Brain pericyte (primary cell): ENCODE results near the gene DEPDC4.

Source experiments
- DNase-seq: peaks from one replicate; pipeline ENCODE4 v3.0.0-alpha.2; 2012; ENCODE audit warnings: low read depth, low spot score

Gene DEPDC4

DNA sequence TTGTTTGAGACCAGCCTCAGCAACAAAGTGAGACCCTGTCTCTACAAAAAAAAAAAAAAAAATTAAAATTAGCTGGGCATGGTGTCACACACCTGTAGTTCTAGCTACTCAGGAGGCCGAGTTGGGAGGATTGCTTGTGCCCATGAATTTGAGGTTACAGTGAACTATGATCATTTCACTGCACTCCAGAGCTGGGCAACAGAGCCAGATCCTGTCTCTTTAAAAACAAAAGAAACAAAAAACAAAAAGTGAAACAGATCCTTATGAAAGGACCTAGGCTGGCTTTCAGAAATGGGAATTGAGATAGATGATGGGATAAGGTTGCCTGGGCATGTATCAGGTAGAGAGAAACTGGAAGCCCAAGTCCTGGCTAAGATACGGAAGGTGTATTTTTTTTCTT is 52.4 kb downstream of the DEPDC4 start:
- DNase-seq, result no peak

DNA sequence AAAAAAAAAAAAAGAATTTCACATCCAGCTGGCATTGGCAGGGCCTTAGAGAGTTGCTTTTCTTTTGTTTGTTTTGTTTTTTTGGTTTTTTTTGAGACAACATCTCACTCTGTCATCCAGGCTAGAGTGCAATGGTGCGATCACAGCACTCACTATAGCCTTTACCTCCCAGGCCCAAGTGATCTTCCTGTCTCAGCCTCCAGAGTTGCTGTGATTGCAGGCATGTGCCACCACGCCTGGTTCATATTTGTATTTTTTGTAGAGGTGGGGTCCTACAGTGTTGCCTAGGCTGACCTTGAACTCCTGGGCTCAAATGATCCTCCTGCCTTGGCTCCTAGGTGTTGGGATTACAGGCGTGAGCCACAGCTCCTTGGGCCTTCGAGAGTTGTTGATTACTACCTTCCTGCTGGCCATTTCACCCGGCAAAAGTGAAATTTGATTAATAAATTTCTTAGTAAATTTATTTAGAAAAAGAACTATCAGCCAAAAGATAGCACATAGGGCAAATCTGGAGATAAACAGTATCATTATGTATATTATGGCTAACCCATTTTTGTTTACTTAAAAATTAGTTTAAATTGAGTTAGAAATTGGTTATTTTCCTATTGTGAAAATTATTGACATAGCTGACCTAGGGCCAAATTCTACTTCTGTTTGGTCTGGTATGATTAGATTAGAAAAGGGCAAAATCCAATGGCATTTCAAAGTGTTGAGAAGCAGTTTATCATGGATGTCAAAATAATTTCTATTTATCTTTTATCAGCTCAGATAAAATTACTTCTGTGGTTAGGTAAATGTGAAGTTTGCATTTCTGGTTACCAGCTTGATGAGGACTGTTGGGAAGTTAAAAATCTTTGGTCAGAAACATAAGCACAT is 53.6 kb downstream of the DEPDC4 start:
- DNase-seq, result no peak

DNA sequence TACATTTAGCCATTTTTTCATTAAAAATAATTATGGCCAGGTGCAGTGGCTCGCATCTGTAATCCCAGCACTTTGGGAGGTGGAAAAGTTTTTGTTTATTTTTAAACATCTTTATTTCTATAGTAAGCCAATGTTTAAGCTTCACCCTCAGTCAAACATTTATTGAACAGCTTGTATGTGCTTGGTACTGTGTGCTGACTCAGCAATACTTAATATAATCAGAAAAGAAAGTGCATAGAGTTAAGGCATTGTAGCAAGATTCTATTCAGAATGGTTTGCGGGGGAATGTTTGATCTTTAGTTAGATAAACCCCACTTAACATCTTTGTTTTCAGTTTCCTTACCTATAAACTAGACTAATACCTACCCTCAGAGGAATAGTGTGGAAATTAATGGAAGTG is 55.2 kb downstream of the DEPDC4 start:
- no peak for DNase-seq

DNA sequence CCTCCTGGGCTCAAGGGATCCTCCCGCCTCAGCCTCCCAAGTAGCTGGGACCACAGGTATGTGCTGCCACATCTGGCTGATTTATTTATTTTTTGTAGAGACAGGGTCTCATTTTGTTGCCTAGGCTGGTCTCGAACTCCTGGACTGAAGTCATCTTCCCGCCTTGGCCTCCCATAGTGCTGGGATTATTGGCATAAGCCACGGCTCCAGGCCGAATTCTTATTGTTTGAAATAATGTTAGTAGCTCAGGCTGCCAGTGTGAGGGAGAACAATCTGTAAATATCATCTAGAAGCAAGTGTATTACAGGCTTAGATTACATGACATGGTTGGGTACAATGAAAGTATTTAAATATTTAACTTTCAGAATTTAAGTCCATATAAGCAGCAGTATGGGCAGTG is 58.0 kb downstream of the DEPDC4 start:
- no peak for DNase-seq

DNA sequence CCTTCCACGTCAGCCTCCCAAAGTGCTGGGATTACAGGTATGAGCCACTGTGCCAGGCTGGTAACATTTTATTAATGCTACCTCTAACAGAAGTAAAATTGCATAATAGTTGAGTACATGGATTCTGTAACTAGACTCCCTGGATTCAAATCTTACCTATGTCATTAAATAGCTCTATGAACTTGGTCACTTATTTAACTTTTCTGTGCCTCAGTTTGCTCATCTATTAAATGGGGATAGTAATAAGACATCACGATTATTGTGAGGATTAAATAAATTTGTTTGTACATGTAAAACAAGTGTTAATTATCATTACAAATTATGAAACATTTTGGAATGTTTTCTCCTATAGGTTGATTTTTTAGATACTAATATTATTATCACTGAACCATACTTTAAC is 59.6 kb downstream of the DEPDC4 start:
- DNase-seq, result no peak

DNA sequence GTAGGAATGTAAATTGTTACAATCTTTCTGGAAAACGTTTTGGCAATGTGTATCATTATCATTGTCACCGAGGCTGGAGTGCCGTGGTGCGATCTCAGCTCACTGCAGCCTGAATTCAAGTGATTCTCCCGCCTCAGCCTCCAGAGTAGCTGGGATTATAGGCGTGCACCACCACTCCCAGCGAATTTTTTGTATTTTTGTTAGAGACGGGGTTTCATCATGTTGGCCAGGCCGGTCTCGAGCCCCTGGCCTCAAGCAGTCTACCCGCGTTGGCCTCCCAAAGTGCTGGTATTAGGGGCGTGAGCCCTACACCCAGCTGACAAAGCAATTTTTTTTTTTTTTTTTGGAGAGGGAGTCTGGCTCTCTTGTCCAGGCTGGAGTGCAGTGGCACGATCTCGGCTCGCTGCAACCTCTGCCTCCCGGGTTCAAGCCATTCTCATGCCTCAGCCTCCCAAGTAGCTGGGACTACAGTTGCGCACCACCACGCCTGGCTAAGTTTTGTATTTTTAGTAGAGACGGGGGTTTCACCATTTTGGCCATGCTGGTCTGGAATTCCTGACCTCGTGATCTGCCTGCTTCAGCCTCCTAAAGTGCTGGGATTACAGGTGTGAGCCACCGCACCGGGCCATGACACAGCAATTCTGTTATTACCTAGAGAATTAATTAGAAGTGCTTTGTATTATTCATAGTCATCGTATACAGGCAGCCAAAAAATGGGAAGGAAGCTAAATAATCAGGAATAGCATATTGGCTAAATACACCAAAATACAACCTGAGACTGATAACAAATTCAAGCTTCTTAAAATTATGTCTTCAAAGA is 65.1 kb downstream of the DEPDC4 start:
- no peak for DNase-seq

DNA sequence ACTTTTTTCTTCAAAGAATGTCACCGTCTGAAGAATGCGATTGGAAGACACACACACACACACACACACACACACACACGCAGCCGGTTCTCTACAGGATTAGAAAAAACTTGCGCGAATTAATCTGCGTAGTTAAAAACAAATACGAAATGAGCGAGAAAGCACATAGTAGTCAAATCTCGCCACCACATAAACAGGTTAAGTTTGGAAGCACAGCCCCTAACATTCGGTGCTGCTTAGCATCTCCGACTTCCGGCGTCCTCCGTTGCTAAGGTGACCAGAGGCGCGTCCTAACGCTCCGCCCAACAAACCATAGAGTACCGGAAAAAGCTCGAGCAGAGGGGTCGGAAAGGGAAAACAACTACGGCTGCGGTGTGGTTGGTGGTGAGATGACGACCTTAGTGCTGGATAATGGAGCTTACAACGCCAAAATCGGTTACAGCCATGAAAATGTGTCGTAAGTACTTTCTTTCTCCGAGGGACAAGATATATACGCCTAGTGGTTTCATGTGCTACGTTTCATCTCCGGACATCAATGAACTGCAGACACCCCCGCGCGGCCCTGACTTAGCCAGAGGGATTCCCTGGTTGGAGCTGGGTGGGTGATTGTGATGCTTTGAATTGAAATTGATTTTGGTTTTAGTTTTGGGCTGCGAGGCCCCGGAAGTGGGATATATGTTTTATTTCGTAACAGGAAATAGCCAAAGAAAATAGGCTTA is 66.3 kb downstream of the DEPDC4 start, which contains the start of gene ACTR6:
TSS of gene ACTR6 (plus strand) at position 353 of the 719 bp plus-strand sequence. CDS start at position 390, 37 bp downstream.
- peak; percentile 83 for DNase-seq

DNA sequence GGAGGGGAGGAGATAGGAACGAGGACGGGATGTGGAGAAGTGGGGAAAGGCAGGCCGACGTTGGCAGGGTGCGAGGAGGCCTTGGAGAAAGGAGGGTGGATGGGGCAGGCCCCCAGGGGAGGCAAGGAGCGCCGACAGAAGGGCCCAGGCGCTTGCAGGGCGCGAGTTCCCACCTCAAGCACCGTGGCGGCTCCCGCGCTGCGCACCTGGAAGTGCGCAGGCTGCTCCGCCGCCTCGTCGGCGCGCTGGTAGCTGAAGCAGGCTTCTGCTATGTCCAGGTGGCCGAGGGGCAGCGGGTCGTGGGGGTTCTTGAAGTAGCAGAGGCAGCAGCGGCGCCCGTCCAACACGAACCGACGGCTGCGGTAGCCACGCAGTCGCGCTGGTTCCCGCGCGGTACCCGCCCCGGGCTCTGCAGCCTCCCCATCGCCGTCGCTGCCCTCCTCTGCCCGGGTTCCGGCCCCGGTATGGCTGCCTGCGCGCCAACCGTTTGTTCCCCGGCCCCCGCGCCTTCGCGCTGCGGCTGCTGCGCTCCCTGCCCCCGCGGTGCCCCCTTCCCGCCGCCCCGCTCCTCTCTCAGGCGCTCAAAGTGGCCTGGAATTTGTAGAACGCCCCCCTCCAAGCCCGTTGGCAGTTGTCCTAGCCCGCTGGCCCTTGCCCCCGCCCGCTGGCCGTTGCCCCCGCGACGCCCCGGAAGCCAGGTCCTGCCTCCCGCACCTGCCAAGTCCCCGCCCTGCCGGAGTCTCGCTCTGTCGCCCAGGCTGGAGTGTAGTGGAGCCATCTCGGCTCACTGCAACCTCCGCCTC is 67.3 kb downstream of the DEPDC4 start:
- no peak for DNase-seq

DNA sequence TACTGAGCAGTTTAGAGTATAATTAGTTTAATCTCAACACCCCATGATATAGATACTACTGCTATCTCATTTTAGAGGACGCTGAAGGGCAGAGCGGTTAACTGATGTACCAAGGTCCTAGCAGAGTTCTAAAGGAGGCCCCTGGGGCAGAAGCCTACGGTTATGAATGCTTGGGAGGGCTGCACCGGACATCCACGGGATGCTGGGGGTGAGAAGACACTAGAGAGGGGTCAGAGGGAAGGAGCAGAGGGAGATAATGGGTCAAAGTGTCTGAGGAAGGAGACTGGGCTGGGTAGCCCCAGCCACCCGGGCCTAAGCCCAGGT is 67.9 kb downstream of the DEPDC4 start:
- no peak for DNase-seq

DNA sequence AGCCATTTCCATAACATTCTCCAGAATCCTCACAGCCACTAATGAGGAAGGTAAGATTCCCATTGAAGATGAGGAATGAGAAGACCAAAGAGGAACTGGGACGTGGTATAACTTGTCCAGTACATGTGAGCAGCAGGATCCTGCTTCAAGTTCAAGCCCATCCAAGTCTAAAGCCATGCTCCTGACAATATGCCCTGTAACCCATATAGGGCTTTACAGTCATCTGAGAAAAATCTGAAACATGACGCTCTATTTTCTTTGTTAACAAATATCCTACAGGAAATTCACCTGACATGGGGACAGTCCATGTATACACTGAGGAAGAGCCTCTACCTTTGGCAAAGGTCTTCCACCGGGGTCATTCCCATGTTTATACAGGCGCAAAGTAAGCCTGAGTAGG is 69.4 kb downstream of the DEPDC4 start:
- DNase-seq, result no peak

DNA sequence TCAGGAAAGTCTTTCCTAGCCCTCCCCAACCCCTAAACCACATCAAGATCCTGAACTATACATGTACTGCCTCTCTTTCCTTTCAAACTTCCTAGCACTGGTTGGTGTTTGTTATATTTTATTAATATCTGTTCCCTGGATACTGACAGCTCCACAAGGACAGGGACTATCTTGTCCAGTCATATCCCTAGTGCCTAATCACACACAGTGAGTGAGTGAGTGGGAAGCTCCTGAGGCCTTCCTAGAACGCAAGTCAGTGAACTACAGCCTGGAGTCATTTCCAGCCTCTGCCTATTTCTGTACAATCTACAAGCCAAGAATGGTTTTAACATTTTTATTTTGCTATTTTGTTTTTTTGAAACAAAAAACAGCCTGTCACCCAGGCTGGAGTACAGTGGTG is 73.8 kb downstream of the DEPDC4 start:
- DNase-seq, result no peak
